HEK293 (cell line): ENCODE measurements around the gene MN1.

Experiments used
- CTCF ChIP-seq: fragments of 450-650 bp; formaldehyde crosslinking; IDR thresholded peaks from 2 replicates; pipeline ENCODE4 v1.5.1; 2016; ENCODE audit warnings: missing biosample characterization, missing genetic modification characterization
- ZBTB7A ChIP-seq: fragments of 450-650 bp; formaldehyde crosslinking; IDR thresholded peaks from 2 replicates; pipeline ENCODE4 v1.5.1; 2016; ENCODE audit warnings: low read depth, missing biosample characterization, missing genetic modification characterization
- ZNF184 ChIP-seq: fragments of 450-650 bp; IDR thresholded peaks from 2 replicates; pipeline ENCODE4 v1.5.1; 2018; ENCODE audit warnings: missing biosample characterization, mild to moderate bottlenecking, missing genetic modification characterization
- ZNF24 ChIP-seq: fragments of 450-650 bp; formaldehyde crosslinking; IDR thresholded peaks from 2 replicates; pipeline ENCODE4 v1.5.1; 2016; ENCODE audit warnings: missing biosample characterization, missing genetic modification characterization
- ZNF292 ChIP-seq: fragments of 450-650 bp; formaldehyde crosslinking; IDR thresholded peaks from 2 replicates; pipeline ENCODE4 v1.5.1; 2016; ENCODE audit warnings: low read depth, missing biosample characterization, missing genetic modification characterization, borderline replicate concordance
- ZNF513 ChIP-seq: fragments of 450-650 bp; IDR thresholded peaks from 2 replicates; pipeline ENCODE4 v1.5.1; 2018; ENCODE audit warnings: missing biosample characterization, missing genetic modification characterization
- ZNF701 ChIP-seq: fragments of 450-650 bp; formaldehyde crosslinking; IDR thresholded peaks from 2 replicates; pipeline ENCODE4 v1.5.1; 2016; ENCODE audit warnings: missing biosample characterization, missing genetic modification characterization
- ZNF707 ChIP-seq: fragments of 450-650 bp; formaldehyde crosslinking; IDR thresholded peaks from 2 replicates; pipeline ENCODE4 v1.5.1; 2016; ENCODE audit warnings: missing biosample characterization, missing genetic modification characterization
- ZNF792 ChIP-seq: fragments of 450-650 bp; formaldehyde crosslinking; IDR thresholded peaks from 2 replicates; pipeline ENCODE4 v1.5.1; 2016; ENCODE audit warnings: missing biosample characterization, missing genetic modification characterization

GRCh38 chr22:27786965-27787364 is 14.6 kb downstream of the MN1 start:
- TF ChIP-seq CTCF (tag by site-specific recombination): no peak
- no peak for TF ChIP-seq ZNF24 (tag by site-specific recombination)
- no peak for TF ChIP-seq ZNF184 (tag by site-specific recombination)
- TF ChIP-seq ZNF701 (tag by site-specific recombination): no peak
- TF ChIP-seq ZNF292: no peak
- no peak for TF ChIP-seq ZNF707 (tag by site-specific recombination)
- no peak for TF ChIP-seq ZNF792 (tag by site-specific recombination)
- no peak for TF ChIP-seq ZNF513
- no peak for TF ChIP-seq ZBTB7A
